Measurements from ENCODE around the gene ZNF318.
"Not testable (repeated sequence)": the region's sequence is repeated elsewhere in the genome, so short reads cannot be mapped to it uniquely, and the experiment has no call there.

DNA sequence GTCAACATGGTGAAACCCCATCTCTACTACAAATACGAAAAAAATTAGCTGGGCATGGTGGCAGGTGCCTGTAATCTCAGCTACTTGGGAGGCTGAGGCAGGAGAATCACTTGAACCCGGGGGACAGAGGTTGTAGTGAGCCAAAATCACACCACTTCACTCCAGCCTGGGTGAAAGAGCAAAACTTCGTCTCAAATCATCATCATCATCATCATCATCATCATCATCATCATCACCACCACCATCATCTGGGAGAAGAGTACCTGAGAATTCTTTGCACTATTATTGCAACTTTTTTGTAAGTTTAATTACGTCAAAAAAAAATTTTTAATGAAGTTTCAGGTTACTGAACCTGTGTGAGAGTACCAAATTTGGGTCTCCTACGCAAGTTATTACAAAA, 17.5 kb downstream of the ZNF318 start:
- TF ChIP-seq, protein P1, sequence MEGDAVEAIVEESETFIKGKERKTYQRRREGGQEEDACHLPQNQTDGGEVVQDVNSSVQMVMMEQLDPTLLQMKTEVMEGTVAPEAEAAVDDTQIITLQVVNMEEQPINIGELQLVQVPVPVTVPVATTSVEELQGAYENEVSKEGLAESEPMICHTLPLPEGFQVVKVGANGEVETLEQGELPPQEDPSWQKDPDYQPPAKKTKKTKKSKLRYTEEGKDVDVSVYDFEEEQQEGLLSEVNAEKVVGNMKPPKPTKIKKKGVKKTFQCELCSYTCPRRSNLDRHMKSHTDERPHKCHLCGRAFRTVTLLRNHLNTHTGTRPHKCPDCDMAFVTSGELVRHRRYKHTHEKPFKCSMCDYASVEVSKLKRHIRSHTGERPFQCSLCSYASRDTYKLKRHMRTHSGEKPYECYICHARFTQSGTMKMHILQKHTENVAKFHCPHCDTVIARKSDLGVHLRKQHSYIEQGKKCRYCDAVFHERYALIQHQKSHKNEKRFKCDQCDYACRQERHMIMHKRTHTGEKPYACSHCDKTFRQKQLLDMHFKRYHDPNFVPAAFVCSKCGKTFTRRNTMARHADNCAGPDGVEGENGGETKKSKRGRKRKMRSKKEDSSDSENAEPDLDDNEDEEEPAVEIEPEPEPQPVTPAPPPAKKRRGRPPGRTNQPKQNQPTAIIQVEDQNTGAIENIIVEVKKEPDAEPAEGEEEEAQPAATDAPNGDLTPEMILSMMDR (IDR thresholded peaks at IDR 0.05): not testable (repeated sequence)
- not testable (repeated sequence) for TF ChIP-seq POLR2A (IDR thresholded peaks at IDR 0.05)

All from ovary (tissue), 3 donors.